GM20000 (cell line): ENCODE measurements around the gene FGB.

Experiments
- DNase-seq: peaks from one replicate; pipeline ENCODE4 v3.0.0; 2012; ENCODE audit warnings: low spot score
- TF ChIP-seq, protein P1 (sequence below): IDR thresholded peaks from 2 replicates; pipeline ENCODE4 v1.5.1; 2012; ENCODE audit warnings: mild to moderate bottlenecking, control low read depth; ENCODE audit errors: extremely low read depth, missing control alignments

Gene FGB

DNA sequence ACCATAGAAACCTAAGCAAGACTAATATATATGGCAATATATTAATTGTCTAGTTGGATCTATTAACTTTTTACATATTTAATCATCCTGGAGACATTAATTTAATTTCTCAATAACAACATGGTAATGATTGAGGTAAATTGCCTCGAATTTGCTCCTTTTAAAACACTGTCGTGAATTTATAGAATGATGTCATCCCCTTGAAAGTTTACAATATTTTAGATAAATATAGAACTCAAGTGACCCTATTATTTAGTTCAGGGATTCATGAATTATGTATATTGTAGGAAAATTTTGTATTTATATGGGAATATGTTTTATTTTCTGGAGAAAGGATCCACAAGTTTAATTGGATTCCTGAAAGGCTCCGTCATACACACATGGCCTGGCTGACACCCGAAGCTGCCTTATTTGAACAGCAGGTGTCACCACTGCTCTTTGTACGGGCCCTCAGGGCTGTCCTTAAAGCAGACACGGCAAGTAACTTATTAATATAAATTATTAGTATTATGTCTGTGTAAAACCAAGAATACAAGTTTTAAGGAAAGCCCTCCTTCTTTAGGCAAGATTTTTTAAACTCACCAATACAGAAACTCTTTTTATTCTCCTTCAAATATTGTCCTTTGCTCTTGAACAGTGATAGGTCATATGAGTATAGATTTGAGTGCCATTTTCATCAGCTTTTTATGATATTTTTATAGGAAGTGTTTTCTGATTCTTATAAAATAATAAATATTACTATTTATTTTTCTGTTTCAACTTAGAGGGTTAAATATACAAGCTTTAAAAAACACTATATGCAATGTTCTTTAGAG lies 10.7 kb upstream of the FGB start:
- DNase-seq: peak; percentile 46
- TF ChIP-seq, protein P1, sequence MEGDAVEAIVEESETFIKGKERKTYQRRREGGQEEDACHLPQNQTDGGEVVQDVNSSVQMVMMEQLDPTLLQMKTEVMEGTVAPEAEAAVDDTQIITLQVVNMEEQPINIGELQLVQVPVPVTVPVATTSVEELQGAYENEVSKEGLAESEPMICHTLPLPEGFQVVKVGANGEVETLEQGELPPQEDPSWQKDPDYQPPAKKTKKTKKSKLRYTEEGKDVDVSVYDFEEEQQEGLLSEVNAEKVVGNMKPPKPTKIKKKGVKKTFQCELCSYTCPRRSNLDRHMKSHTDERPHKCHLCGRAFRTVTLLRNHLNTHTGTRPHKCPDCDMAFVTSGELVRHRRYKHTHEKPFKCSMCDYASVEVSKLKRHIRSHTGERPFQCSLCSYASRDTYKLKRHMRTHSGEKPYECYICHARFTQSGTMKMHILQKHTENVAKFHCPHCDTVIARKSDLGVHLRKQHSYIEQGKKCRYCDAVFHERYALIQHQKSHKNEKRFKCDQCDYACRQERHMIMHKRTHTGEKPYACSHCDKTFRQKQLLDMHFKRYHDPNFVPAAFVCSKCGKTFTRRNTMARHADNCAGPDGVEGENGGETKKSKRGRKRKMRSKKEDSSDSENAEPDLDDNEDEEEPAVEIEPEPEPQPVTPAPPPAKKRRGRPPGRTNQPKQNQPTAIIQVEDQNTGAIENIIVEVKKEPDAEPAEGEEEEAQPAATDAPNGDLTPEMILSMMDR: peak; percentile 57

DNA sequence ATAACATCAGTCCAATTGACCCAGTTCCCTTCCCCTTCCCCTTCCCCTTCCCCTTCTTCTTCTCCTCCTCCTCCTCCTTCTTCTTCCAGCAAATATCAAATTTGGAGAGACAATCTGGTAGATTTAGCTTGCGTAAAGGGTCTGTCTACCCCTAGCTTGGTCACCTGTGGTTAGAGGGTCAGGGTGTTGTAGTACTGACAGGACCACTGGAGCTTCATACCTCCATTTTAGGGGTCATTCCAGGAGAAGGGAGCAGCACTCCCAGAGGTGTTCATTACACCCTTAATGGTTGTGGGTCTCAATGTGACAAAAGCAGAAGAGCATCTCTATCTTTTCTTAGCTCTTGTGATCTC lies 3.7 kb upstream of the FGB start:
- DNase-seq: no peak
- TF ChIP-seq, protein P1: no peak

DNA sequence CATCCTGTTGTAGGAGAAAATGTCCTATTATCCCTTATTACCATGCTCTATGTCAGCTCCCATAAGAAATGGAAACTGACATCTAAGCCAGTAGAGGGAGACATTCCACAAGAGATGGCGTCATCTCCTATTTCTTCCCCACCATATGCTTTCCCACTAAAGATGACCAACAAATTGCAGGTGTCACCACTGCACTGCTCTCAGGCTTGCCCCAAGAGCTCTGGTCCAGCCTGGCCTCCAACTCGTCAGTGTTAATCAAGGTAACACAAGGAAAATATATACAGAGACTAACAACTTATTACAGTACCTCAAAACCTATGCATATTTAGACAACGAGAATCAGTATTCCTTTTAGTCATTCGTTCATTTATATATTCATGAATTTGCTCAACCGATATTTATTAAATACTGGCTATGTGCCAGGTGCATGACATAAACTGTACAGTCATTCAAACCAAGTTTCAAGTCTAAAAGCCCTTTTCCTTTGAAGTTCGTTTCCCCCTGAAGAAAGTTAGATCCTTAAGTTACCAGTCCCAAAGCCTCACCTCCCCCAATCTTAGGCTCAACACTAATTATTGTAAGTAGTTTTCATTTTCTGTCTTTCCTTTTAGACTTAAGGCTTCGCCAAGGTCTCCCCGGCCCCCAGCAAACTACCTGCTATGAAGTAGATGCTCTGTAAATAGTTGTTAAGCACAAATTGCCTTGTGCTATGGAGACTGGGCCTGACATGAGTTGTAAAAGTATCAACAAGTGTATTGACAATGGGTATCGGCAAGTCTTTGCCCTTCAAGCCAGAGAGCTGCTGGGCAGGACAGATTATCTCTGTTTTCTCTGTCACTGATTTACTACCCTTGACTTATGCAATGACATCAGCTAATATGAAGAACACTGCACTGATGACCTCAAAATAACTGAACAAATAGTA lies 3.1 kb upstream of the FGB start:
- peak; percentile 50 for DNase-seq
- TF ChIP-seq, protein P1: peak; percentile 39

DNA sequence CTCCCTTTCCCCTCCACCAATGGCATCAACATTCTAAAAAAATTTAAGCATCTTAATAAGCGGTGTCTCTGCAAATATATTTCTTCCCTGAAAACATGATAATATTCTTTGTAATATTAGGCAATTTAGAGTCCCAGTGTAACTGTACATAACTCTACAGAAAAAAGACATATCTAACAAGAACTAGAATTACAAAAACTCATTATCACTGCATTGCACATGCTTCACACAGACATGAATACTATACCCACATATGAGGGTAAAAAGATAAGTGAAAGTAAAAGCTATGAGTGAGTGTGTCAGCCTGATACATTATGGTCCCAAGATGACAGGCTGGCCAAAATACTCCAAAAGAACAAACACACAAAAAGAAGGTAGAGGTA lies 2.4 kb upstream of the FGB start:
- DNase-seq: no peak
- TF ChIP-seq, protein P1: no peak

DNA sequence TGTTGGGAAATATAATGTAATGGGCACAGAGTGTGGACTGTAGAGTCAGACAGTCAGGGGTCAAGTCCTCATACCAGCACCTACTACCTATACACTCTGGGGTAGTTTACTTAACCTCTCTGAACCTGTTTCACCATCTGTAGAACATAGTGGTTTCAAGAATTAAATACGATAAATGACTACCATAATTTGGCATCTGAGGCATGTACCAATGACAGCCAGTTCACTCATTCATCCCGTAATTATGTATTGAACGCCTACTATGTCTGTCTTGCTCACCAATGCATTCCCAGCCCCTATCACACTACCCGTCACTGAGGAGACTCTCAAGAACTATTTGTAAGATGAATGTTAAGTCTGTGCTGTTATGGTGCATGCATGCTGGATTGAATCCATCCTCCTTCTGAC lies 2.0 kb upstream of the FGB start:
- TF ChIP-seq, protein P1: no peak
- DNase-seq: no peak

DNA sequence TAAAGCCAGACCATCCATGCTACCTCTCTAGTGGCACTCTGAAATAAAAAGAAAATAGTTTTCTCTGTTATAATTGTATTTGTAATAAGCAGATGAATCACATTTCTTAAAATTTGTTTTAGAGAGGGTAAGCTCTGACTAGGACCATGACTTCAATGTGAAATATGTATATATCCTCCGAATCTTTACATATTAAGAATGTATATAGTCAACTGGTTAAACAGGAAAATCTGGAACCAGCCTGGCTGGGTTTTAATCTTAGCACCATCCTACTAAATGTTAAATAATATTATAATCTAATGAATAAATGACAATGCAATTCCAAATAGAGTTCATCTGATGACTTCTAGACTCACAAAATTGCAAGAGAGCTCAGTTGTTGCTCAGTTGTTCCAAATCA lies 1.5 kb downstream of the FGB start:
- no peak for DNase-seq
- TF ChIP-seq, protein P1: no peak

DNA sequence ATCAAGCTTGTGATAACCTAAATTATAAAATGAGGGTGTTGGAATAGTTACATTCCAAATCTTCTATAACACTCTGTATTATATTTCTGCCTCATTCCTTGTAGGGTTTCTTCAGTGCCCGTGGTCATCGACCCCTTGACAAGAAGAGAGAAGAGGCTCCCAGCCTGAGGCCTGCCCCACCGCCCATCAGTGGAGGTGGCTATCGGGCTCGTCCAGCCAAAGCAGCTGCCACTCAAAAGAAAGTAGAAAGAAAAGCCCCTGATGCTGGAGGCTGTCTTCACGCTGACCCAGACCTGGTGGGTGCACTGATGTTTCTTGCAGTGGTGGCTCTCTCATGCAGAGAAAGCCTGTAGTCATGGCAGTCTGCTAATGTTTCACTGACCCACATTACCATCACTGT lies 2.9 kb downstream of the FGB start:
- TF ChIP-seq, protein P1: no peak
- no peak for DNase-seq
